ENCODE data around the gene HEBP2. TPM values are rescaled to one million over a fixed set of nuclear protein-coding genes. Genes with fewer than 3 reads are reported as not detected.

The HEBP2 gene
- total RNA-seq, 4 donors from 2014 or later: 120 to 243 (median 185) TPM

DNA sequence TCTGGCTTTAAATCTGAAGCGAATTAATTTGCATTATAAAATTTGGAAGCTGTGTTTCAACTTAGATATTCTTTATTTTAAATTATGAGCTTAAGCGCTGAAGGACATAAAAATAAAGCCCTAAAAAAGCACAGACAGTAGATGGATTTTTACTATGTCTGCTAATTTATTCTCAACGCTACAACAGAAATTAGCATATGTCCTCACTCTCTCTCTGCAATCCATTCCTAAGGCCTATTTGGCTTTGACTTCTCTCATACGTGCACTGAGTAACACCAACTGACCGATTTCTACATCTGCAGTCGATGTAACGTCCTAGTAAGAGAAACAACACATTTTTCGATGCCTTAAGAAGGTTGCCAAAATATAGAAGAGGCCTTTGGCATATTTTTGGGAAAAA is 23.7 kb downstream of the HEBP2 start:
- no peak for TF ChIP-seq POLR2A (IDR thresholded peaks at IDR 0.05)
- TF ChIP-seq EP300 (IDR thresholded peaks at IDR 0.05): no peak
- TF ChIP-seq, protein P1, sequence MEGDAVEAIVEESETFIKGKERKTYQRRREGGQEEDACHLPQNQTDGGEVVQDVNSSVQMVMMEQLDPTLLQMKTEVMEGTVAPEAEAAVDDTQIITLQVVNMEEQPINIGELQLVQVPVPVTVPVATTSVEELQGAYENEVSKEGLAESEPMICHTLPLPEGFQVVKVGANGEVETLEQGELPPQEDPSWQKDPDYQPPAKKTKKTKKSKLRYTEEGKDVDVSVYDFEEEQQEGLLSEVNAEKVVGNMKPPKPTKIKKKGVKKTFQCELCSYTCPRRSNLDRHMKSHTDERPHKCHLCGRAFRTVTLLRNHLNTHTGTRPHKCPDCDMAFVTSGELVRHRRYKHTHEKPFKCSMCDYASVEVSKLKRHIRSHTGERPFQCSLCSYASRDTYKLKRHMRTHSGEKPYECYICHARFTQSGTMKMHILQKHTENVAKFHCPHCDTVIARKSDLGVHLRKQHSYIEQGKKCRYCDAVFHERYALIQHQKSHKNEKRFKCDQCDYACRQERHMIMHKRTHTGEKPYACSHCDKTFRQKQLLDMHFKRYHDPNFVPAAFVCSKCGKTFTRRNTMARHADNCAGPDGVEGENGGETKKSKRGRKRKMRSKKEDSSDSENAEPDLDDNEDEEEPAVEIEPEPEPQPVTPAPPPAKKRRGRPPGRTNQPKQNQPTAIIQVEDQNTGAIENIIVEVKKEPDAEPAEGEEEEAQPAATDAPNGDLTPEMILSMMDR (IDR thresholded peaks at IDR 0.05): no peak
- Histone ChIP-seq H3K27ac (no peak overlapping the region), H3K4me3 (no peak overlapping the region), H3K36me3 (peaks cover 0 to 26% (median 0%) of the 10 kb centered on the region in 3 donors), H3K4me1 (peaks cover 0 to 6% (median 0%) of the 10 kb centered on the region in 4 donors), H3K27me3 (no peaks in the 10 kb centered on the region), H3K9me3 (no peaks in the 10 kb centered on the region)
- DNase-seq (ENCODE audit: low spot score in 2 of 2): no peak
- 86 to 87% methylated on average over 8 of the region's 8 CpGs for WGBS, 2 donors

DNA sequence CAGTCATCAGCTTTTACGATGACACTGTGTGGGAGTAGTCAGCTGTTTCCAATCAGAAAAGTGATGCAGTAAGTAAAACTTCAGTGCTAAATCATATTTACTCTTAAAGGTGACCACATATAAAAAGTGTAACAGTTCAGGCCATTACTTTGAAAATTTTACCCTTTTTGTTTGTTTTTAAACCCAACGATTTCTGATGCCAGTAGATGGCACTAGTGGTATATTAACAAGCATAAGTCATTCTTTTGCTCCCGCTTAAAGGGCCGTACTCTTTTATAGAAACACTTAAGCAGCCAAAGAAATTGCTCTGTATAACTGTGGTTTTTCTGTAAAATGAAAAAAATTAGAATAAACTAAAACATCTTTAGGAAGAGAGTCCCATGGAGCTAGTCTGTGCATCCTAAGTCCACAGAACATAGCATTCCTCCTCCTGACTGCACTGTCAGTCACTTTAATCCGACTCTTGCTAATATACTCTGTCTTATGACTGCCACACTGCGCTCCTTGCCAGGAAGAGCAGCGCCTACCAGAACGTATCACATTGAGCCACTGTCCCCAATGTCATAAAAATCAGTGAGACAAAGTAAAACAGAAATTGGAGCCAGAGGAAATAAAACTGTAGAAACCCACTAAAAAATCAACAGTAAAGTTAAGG is 25.0 kb downstream of the HEBP2 start:
- H3K36me3 ChIP-seq: peaks cover 0 to 31% (median 0%) of the 10 kb centered on the region in 3 donors
- peaks cover 0 to 6% (median 0%) of the 10 kb centered on the region in 4 donors for H3K4me1 ChIP-seq
- no peak overlapping the region for H3K4me3 ChIP-seq
- no peaks in the 10 kb centered on the region for H3K9me3 ChIP-seq
- 34 to 36% methylated on average over 8 of the region's 8 CpGs for WGBS, 2 donors
- TF ChIP-seq, protein P1 (IDR thresholded peaks at IDR 0.05): peak; percentile 56 to 73 (median 61)
- no peak for TF ChIP-seq EP300 (IDR thresholded peaks at IDR 0.05)
- no peak overlapping the region for H3K27ac ChIP-seq
- no peaks in the 10 kb centered on the region for H3K27me3 ChIP-seq
- DNase-seq (ENCODE audit: low spot score in 2 of 2): peak in 1 of 2 donors; percentile 67

DNA sequence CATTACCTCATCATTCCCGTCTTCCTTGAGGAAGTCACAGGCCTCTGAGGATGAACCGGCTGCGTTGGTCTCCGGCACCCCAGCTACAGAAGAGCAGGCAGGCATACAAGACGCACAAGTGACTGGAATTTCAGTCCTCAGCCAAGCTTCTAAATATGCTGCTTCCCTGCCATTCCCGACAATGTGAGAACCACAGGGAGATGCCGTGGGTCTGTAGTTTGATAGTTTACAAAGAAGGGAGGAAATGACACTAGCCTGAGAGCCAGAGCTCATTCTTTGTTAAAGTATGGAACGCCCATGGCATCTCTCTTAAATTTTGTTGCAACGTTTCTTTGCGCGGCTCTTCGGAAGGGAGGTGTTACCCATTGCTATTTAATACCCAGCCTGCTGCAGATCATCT is 25.7 kb downstream of the HEBP2 start:
- WGBS, 2 donors: 77 to 84% methylated on average over 12 of the region's 12 CpGs
- Histone ChIP-seq H3K9me3 (no peaks in the 10 kb centered on the region), H3K4me3 (no peak overlapping the region), H3K36me3 (peaks cover 0 to 25% (median 0%) of the 10 kb centered on the region in 3 donors), H3K4me1 (peaks cover 0 to 6% (median 0%) of the 10 kb centered on the region in 4 donors), H3K27me3 (no peaks in the 10 kb centered on the region), H3K27ac (no peak overlapping the region)
- TF ChIP-seq POLR2A (IDR thresholded peaks at IDR 0.05): no peak
- TF ChIP-seq EP300 (IDR thresholded peaks at IDR 0.05): no peak
- TF ChIP-seq, protein P1 (IDR thresholded peaks at IDR 0.05): no peak
- DNase-seq (ENCODE audit: low spot score in 2 of 2): no peak

DNA sequence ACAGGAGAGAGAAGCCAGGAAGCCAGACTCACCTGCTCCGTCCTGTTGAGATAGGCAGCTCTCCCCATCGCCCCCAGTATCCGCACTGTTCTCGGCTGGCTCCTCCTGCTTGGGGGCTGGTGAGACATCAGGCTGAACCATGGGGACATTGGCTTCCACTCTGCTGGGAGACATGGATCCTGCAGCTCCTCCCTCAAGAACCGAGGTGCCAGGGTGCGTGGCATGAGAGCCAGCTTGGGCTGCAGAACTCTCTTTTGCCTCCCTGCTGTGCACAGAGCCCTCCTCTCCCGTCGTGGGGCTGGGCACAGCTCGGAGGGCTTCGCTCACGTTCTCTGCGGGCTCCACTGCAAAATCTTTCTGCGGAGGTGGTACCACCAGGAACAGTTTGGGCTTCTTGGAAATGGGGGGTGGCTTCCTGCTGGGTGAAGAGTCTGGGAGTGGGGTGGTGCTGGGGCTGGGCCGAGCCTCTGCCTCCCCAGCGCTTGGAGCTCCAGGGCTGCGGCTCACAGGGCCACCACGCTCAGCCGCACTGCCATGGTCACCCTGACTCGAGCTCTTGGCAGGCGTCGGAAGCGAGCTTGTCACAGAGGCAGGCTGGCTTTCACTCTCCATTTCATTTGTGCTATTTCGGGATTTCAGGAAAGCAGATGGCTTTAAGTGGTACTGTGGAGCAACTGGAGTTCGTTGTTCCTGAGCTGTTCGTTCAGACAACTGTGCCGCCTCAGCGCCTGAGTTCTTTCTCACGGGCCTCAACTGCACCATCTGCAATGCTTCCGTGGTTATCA is 26.5 kb downstream of the HEBP2 start:
- 91 to 92% methylated on average over 29 of the region's 29 CpGs for WGBS, 2 donors
- no peak overlapping the region for H3K4me3 ChIP-seq
- peaks cover 0 to 6% (median 0%) of the 10 kb centered on the region in 4 donors for H3K4me1 ChIP-seq
- TF ChIP-seq POLR2A (IDR thresholded peaks at IDR 0.05) (no peak), EP300 (IDR thresholded peaks at IDR 0.05) (no peak)
- TF ChIP-seq, protein P1 (IDR thresholded peaks at IDR 0.05): no peak
- no peaks in the 10 kb centered on the region for H3K27me3 ChIP-seq
- H3K36me3 ChIP-seq: peaks cover 0 to 25% (median 0%) of the 10 kb centered on the region in 3 donors
- no peak overlapping the region for H3K27ac ChIP-seq
- DNase-seq (ENCODE audit: low spot score in 2 of 2): no peak
- no peaks in the 10 kb centered on the region for H3K9me3 ChIP-seq

Measured in tibial nerve (tissue), 4 donors.